Panc1 (cell line): ENCODE results near the gene RPS16. TPM values are rescaled to one million over a fixed set of nuclear protein-coding genes. Genes with fewer than 3 reads are reported as not detected.
A peak's percentile ranks its signal among the peaks of the same experiment; 100 is the strongest.

Experiments
- ATAC-seq: fragments of 200-7000 bp; cut with Tn5 transposase; 2 replicates; pipeline ENCODE4 v1.9.1; 2020; ENCODE audit warnings: mild to moderate bottlenecking, moderate library complexity
- BruUV-seq: library from RNA; stranded (reverse); fragments of 400-500 nt; replicated peaks from 2 replicates; lab custom pipeline; 2021; lab: Mats Ljungman, UMichigan
- CTCF ChIA-PET: fragments of 300-600 bp; sonication (Branson Sonifier 250); formaldehyde crosslinking; loops from one replicate; lab custom pipeline; 2022; ENCODE audit warnings: antibody characterized with exemption; lab: Charles Lee
- POLR2A ChIA-PET: fragments of 300-600 bp; sonication (Branson Sonifier 250); formaldehyde crosslinking; loops from one replicate; lab custom pipeline; 2022; ENCODE audit warnings: antibody characterized with exemption; lab: Charles Lee
- DNase-seq: peaks from one replicate; pipeline ENCODE4 v3.0.0-alpha.2; 2010; ENCODE audit warnings: low read depth, low spot score
- H3K27ac ChIP-seq: 2 replicates; pipeline ENCODE4 v1.5.1; 2011; ENCODE audit warnings: mild to moderate bottlenecking, low read length, inconsistent platforms
- H3K27me3 ChIP-seq: fragments of 200-500 bp; sonication (Bioruptor generic); 2 replicates; pipeline ENCODE4 v1.6.0; 2014; ENCODE audit warnings: low read length, inconsistent platforms; ENCODE audit not compliant: control insufficient read depth, insufficient read depth
- H3K36me3 ChIP-seq: fragments of 200-500 bp; sonication (Bioruptor generic); 2 replicates; pipeline ENCODE4 v1.5.1; 2014; ENCODE audit warnings: inconsistent platforms, mild to moderate bottlenecking, low read length, moderate library complexity; ENCODE audit not compliant: control insufficient read depth, insufficient read depth
- H3K4me1 ChIP-seq: 2 replicates; pipeline ENCODE4 v1.5.1; 2011; ENCODE audit warnings: inconsistent platforms, mild to moderate bottlenecking, low read length, moderate library complexity; ENCODE audit not compliant: control insufficient read depth, insufficient read depth
- H3K4me3 ChIP-seq, 2 experiments: 2 replicates each; pipeline ENCODE4 v1.5.1; 2011 to 2012; ENCODE audit warnings: low read depth in 2 of 2, low read length in 2 of 2, mild to moderate bottlenecking in 2 of 2, inconsistent platforms in 1 of 2, moderate library complexity in 1 of 2
- H3K9me3 ChIP-seq: fragments of 200-500 bp; sonication (Bioruptor generic); 2 replicates; pipeline ENCODE4 v1.5.1; 2014; ENCODE audit warnings: low read depth, mild to moderate bottlenecking, inconsistent platforms, low read length, moderate library complexity; ENCODE audit not compliant: control insufficient read depth, insufficient read depth
- CTCF ChIP-seq: fragments of 450-650 bp; IDR thresholded peaks from 2 replicates; pipeline ENCODE4 v1.5.1; 2017; ENCODE audit warnings: mild to moderate bottlenecking
- POLR2AphosphoS5 ChIP-seq: IDR thresholded peaks from 2 replicates; pipeline ENCODE4 v1.6.1; 2012; ENCODE audit warnings: mild to moderate bottlenecking, low read depth, low read length, moderate library complexity
- REST ChIP-seq, 2 experiments: IDR thresholded peaks; 2 replicates each; pipeline ENCODE4 v1.6.1; 2011 to 2012; ENCODE audit warnings: low read depth in 2 of 2, control low read depth in 1 of 2, low read length in 1 of 2, mild to moderate bottlenecking in 1 of 2, moderate library complexity in 1 of 2; ENCODE audit not compliant: insufficient read depth in 1 of 2
- SIN3A ChIP-seq: IDR thresholded peaks from 2 replicates; pipeline ENCODE4 v1.6.1; 2012; ENCODE audit warnings: low read depth, mild to moderate bottlenecking, low read length, moderate library complexity, borderline replicate concordance; ENCODE audit not compliant: insufficient read depth
- TCF7L2 ChIP-seq: IDR thresholded peaks from 2 replicates; pipeline ENCODE4 v1.6.1; 2011; ENCODE audit warnings: mild to moderate bottlenecking, low read depth, low read length, inconsistent platforms
- in situ Hi-C: cut with HindIII; loops from 2 replicates; pipeline ENCODE4 v1.10.0; 2016; ENCODE audit warnings: low sequenced_read_pairs, low pct_unique_long_range_greater_than_20kb
- intact Hi-C: fragments of 100-400 bp; cut with micrococcal nuclease; formaldehyde crosslinking; loops from one replicate; pipeline ENCODE4 v1.10.0; 2022; ENCODE audit not compliant: unreplicated experiment
- total RNA-seq: library from RNA; stranded (reverse); gene quantifications from one replicate; pipeline ENCODE4 v1.2.1, GENCODE V29; 2021; ENCODE audit not compliant: unreplicated experiment

Gene RPS16
- total RNA-seq, 1 experiment from 2014 or later, result 27,832 TPM

GRCh38 chr19:39446365-39447084 is 10.8 kb upstream of the RPS16 start:
- intact Hi-C loops (no loop called here), in situ Hi-C loops (no loop called here)

More at GRCh38 chr19:39446365-39447084, 10.8 kb upstream of the RPS16 start:
- peak overlapping the region; percentile 34 to 56 for H3K4me3 ChIP-seq
- H3K36me3 ChIP-seq, result peaks cover 18% of the 10 kb centered on the region
- DNase-seq, result no peak
- H3K4me1 ChIP-seq, result peaks cover 31% of the 10 kb centered on the region
- no peak for ATAC-seq
- POLR2A ChIA-PET, result interaction anchor here (0.5 to 9.0 kb wide), 14 partner anchors 13 to 523 kb away, joined by 3 to 254 read pairs (median 4); partner anchors contain the start of genes MED29, RPS16 and TIMM50
- TF ChIP-seq TCF7L2, result no peak
- no peak for TF ChIP-seq CTCF
- no peak for TF ChIP-seq POLR2AphosphoS5
- TF ChIP-seq REST (IDR thresholded peaks at IDR 0.05; ENCODE audit: insufficient read depth in 1 of 2, low read depth in 2 of 2, low read length in 1 of 2), result no peak
- no peak for TF ChIP-seq SIN3A
- no peaks in the 10 kb centered on the region for H3K27me3 ChIP-seq
- H3K27ac ChIP-seq, result peak overlapping the region; percentile 85
- H3K9me3 ChIP-seq, result no peaks in the 10 kb centered on the region
- CTCF ChIA-PET, result interaction anchor here (0.6 to 4.6 kb wide), 9 partner anchors 11 to 118 kb away, joined by 3 to 36 read pairs (median 4); partner anchors contain the start of genes EID2B, RPS16 and TIMM50
- no TSS peak for BruUV-seq
